Activated CD4-positive, alpha-beta T cell treated with anti-CD3 and anti-CD28 coated beads, Interleukin-2, amount 50 U/mL, for 4 hours (primary cell): Measurements from ENCODE around the gene TM6SF1.
"Not testable (repeated sequence)": the region's sequence is repeated elsewhere in the genome, so short reads cannot be mapped to it uniquely, and the experiment has no call there.

Experiments used
- DNase-seq, 2 experiments: peaks; one replicate each; pipeline ENCODE4 v3.0.0-alpha.2; 2020

The TM6SF1 gene

GRCh38 chr15:83118968-83119367 is 11.5 kb downstream of the TM6SF1 start:
- no peak for DNase-seq

- no peak for DNase-seq
Measured at GRCh38 chr15:83119968-83120581, 12.6 kb downstream of the TM6SF1 start.

GRCh38 chr15:83123529-83123928 is 16.1 kb downstream of the TM6SF1 start:
- DNase-seq = no peak

GRCh38 chr15:83127547-83128150 is 20.2 kb downstream of the TM6SF1 start:
- DNase-seq = no peak

GRCh38 chr15:83129791-83130190 is 22.3 kb downstream of the TM6SF1 start:
- no peak for DNase-seq

- DNase-seq = no peak
Measured at GRCh38 chr15:83132861-83133523, 25.5 kb downstream of the TM6SF1 start.

- not testable (repeated sequence) for DNase-seq
Measured at GRCh38 chr15:83142151-83142550, 34.7 kb downstream of the TM6SF1 start.

GRCh38 chr15:83144771-83145170 is 37.3 kb downstream of the TM6SF1 start:
- DNase-seq = no peak

- no peak for DNase-seq
Measured at GRCh38 chr15:83153288-83153687, 45.8 kb downstream of the TM6SF1 start.

- no peak for DNase-seq
Measured at GRCh38 chr15:83155942-83156341, 48.5 kb downstream of the TM6SF1 start.

GRCh38 chr15:83158393-83158792 is 50.9 kb downstream of the TM6SF1 start:
- no peak for DNase-seq

- no peak for DNase-seq
Measured at GRCh38 chr15:83160741-83161140, 53.3 kb downstream of the TM6SF1 start.

- no peak for DNase-seq
Measured at GRCh38 chr15:83163032-83163431, 55.6 kb downstream of the TM6SF1 start.

- DNase-seq = no peak
Measured at GRCh38 chr15:83164111-83164770, 56.8 kb downstream of the TM6SF1 start.

- no peak for DNase-seq
Measured at GRCh38 chr15:83164771-83165404, 57.4 kb downstream of the TM6SF1 start.

GRCh38 chr15:83166218-83166617 is 58.8 kb downstream of the TM6SF1 start:
- no peak for DNase-seq

GRCh38 chr15:83166830-83167229 is 59.4 kb downstream of the TM6SF1 start:
- DNase-seq = no peak

GRCh38 chr15:83169576-83169975 is 62.1 kb downstream of the TM6SF1 start:
- DNase-seq = not testable (repeated sequence)

GRCh38 chr15:83170474-83171165 is 63.2 kb downstream of the TM6SF1 start:
- DNase-seq = no peak

GRCh38 chr15:83174891-83175290 is 67.4 kb downstream of the TM6SF1 start:
- no peak for DNase-seq

- no peak for DNase-seq
Measured at GRCh38 chr15:83178390-83178789, 70.9 kb downstream of the TM6SF1 start.

- DNase-seq = no peak
Measured at GRCh38 chr15:83178869-83179325, 71.5 kb downstream of the TM6SF1 start.

- DNase-seq = no peak
Measured at GRCh38 chr15:83185561-83185960, 78.1 kb downstream of the TM6SF1 start.
